Tibial nerve (tissue), 4 donors: ENCODE data around the gene MYBBP1A. TPM values are rescaled to one million over a fixed set of nuclear protein-coding genes. Genes with fewer than 3 reads are reported as not detected.

Experiments used
- DNase-seq, 2 donors: peaks; one replicate each; pipeline ENCODE4 v3.0.0-alpha.2; 2019; ENCODE audit warnings: low spot score in 2 of 2
- H3K27ac ChIP-seq, 4 donors: fragments of 200-600 bp; sonication (generic) in 3 of 4; one replicate each; pipeline ENCODE4 v1.5.1; 2017 to 2019; ENCODE audit warnings: mild to moderate bottlenecking in 1 of 4
- H3K27me3 ChIP-seq, 2 donors: fragments of 200-600 bp; sonication (generic) in 1 of 2; one replicate each; pipeline versions ENCODE4 v1.5.1 to v1.6.0; 2017 to 2019
- H3K36me3 ChIP-seq, 3 donors: fragments of 200-600 bp; sonication (generic); one replicate each; pipeline ENCODE4 v1.5.1; 2018 to 2019
- H3K4me1 ChIP-seq, 4 donors: fragments of 200-600 bp; sonication (generic) in 3 of 4; one replicate each; pipeline ENCODE4 v1.5.1; 2017 to 2019
- H3K4me3 ChIP-seq, 4 donors: fragments of 200-600 bp; sonication (generic) in 3 of 4; one replicate each; pipeline ENCODE4 v1.5.1; 2017 to 2019; ENCODE audit warnings: mild to moderate bottlenecking in 1 of 4, moderate library complexity in 1 of 4
- H3K9me3 ChIP-seq, 4 donors: fragments of 200-600 bp; sonication (generic) in 3 of 4; one replicate each; pipeline ENCODE4 v1.5.1; 2017 to 2019
- EP300 ChIP-seq, 2 donors: sonication (generic); formaldehyde crosslinking; IDR thresholded peaks; one replicate each; pipeline ENCODE4 v1.6.1; 2017; ENCODE audit warnings: antibody characterized with exemption in 2 of 2, mild to moderate bottlenecking in 1 of 2
- POLR2A ChIP-seq, 2 donors: fragments of 450-650 bp; IDR thresholded peaks; one replicate each; pipeline ENCODE4 v1.6.1; 2017; ENCODE audit warnings: antibody characterized with exemption in 2 of 2, mild to moderate bottlenecking in 2 of 2, moderate library complexity in 2 of 2
- WGBS, 2 donors: methylation state at CpG; one replicate each; pipeline ENCODE4 v1.1.5; 2018; 5-methylcytosine and 5-hydroxymethylcytosine counted together
- total RNA-seq, 4 donors: library from RNA; depleted of rRNA; stranded (reverse); fragments of >200 nt; gene quantifications; one replicate each; pipeline ENCODE4 v1.1.0, GENCODE V29; 2016
- TF ChIP-seq, protein P1 (sequence below), 5 experiments: fragments of 200-600 bp in 3 of 5; fragments of 450-650 bp in 2 of 5; sonication (generic) in 3 of 5; IDR thresholded peaks; one replicate each; pipeline ENCODE4 v1.5.1; 2016 to 2019; ENCODE audit warnings: antibody characterized with exemption in 5 of 5, mild to moderate bottlenecking in 3 of 5, moderate library complexity in 2 of 5

MYBBP1A gene
- total RNA-seq, 4 donors from 2014 or later = 53.8 to 119 (median 54.4) TPM

DNA sequence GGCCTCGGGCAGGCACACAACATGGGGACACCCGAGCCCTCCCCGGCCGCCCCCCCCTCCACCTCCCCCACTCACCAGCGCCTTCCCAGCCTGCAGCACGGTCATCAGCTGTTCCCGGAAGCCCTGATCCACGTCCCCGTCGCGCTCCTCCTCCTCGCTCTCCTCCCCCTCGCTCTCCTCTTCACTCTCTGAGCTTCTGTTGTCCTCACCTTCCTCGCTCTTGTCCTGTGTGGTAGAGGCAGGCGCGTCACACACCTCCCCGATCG lies 10.3 kb downstream of the MYBBP1A start:
- H3K27me3 ChIP-seq = no peaks in the 10 kb centered on the region
- WGBS, 2 donors = 85 to 88% methylated on average over 18 of the region's 18 CpGs
- DNase-seq = no peak
- peaks cover 0 to 6% (median 0%) of the 10 kb centered on the region in 4 donors for H3K4me1 ChIP-seq
- TF ChIP-seq, protein P1, sequence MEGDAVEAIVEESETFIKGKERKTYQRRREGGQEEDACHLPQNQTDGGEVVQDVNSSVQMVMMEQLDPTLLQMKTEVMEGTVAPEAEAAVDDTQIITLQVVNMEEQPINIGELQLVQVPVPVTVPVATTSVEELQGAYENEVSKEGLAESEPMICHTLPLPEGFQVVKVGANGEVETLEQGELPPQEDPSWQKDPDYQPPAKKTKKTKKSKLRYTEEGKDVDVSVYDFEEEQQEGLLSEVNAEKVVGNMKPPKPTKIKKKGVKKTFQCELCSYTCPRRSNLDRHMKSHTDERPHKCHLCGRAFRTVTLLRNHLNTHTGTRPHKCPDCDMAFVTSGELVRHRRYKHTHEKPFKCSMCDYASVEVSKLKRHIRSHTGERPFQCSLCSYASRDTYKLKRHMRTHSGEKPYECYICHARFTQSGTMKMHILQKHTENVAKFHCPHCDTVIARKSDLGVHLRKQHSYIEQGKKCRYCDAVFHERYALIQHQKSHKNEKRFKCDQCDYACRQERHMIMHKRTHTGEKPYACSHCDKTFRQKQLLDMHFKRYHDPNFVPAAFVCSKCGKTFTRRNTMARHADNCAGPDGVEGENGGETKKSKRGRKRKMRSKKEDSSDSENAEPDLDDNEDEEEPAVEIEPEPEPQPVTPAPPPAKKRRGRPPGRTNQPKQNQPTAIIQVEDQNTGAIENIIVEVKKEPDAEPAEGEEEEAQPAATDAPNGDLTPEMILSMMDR (IDR thresholded peaks at IDR 0.05) = no peak
- TF ChIP-seq POLR2A (IDR thresholded peaks at IDR 0.05) (no peak), EP300 (IDR thresholded peaks at IDR 0.05) (no peak)
- H3K4me3 ChIP-seq = no peak overlapping the region
- H3K9me3 ChIP-seq = no peaks in the 10 kb centered on the region
- H3K36me3 ChIP-seq = peaks cover 5 to 100% (median 46%) of the 10 kb centered on the region in 3 donors
- no peak overlapping the region for H3K27ac ChIP-seq

DNA sequence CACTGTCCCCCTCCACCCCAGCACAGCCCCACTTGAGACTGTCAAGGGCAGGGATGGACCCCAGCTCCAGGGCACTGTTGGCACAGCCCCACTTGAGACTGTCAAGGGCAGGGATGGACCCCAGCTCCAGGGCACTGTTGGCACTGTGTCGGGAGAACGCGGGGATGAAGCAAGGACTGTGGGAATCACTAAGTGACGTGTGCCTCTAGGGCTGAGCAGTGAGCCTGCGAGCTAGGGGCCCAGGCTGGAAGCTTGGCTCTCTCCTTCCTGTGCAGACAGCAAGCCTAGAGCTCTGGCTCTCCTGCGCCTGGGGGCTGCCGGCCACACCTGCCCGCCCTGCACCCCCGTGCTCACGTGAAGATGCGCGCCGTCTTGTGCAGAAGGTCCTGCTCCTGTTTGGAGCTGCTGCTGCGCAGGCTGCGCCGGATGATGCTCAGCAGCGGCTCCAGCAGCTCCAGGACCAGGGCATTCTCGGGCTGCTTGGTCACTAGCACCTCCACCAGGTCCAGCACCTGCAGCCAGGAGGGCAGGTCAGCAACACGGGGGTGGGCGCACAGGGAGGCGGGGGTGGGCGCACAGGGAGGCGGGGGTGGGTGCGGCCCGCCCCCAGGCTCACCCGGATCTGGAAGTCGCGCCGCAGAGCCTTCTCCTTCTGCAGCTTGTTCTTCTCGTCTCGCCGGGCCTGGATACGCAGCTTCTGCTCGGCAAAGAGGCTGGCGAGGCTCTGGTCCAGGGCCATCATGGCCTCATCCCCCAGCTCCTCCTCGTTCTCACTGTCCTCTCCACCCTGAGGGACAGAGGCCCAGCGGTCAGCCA lies 10.8 kb downstream of the MYBBP1A start:
- Histone ChIP-seq H3K4me3 (no peak overlapping the region), H3K9me3 (no peaks in the 10 kb centered on the region), H3K36me3 (peaks cover 5 to 100% (median 50%) of the 10 kb centered on the region in 3 donors), H3K27me3 (no peaks in the 10 kb centered on the region), H3K27ac (no peak overlapping the region), H3K4me1 (peaks cover 0 to 6% (median 0%) of the 10 kb centered on the region in 4 donors)
- no peak for TF ChIP-seq EP300 (IDR thresholded peaks at IDR 0.05)
- no peak for TF ChIP-seq POLR2A (IDR thresholded peaks at IDR 0.05)
- TF ChIP-seq, protein P1 (IDR thresholded peaks at IDR 0.05) = no peak
- WGBS, 2 donors = 91 to 95% methylated on average over 23 to 28 of the region's 37 CpGs
- DNase-seq = no peak

DNA sequence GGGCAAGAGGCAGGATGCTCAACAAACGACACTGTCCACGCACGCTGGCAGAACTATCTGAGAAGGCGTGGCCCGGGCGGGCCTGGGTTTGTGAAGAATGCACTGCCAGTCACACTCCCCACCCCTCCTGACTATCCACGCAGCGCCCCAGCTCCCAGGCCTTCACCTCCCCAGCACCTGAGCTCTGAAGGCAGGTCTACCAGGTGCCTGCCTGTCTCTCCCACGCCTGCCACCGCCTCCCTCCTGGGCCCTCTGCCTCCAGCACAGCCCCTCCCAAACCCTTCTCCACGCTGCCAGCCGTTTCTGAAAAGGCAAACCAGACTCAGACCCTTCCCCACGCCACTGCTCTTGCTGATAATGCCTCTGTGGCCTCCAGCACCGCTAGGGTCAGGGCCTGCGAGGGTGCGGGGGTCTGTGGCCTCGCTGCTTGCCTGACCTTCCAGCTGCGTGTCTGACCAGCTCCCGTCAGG lies 11.6 kb downstream of the MYBBP1A start:
- Histone ChIP-seq H3K4me1 (peaks cover 0 to 11% (median 0%) of the 10 kb centered on the region in 4 donors), H3K9me3 (no peaks in the 10 kb centered on the region), H3K27ac (no peak overlapping the region), H3K4me3 (no peak overlapping the region), H3K27me3 (no peaks in the 10 kb centered on the region), H3K36me3 (peaks cover 5 to 100% (median 44%) of the 10 kb centered on the region in 3 donors)
- no peak for DNase-seq
- WGBS, 2 donors = 70% methylated on average over 16 to 19 of the region's 19 CpGs
- no peak for TF ChIP-seq POLR2A (IDR thresholded peaks at IDR 0.05)
- no peak for TF ChIP-seq EP300 (IDR thresholded peaks at IDR 0.05)
- TF ChIP-seq, protein P1 (IDR thresholded peaks at IDR 0.05) = no peak

DNA sequence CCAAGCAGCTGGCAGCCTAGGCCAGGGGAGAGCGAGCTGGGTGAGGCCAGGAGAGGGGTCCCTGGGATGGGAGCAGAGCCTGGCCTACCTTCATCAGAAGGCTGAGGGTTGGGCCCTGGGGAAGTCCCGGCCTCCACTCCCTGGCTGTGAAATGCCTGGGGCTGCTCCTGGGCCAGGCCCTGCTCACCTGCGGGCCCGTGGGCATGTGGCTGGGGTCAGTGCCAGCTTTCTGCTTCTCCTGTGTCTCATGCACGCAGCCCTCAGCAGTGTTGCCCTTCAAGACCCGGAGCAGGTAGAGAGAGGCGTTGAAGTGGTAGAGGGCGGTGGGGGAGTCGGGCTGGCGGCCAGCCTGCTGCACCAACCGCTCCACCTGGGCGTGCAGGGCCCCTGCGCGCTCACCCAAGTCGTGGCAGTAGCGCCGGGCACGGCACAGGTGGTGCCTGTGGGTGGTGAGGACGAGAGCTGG lies 12.4 kb downstream of the MYBBP1A start:
- no peaks in the 10 kb centered on the region for H3K27me3 ChIP-seq
- TF ChIP-seq, protein P1 (IDR thresholded peaks at IDR 0.05) = no peak
- no peak for DNase-seq
- 93% methylated on average over 19 of the region's 19 CpGs for WGBS, 2 donors
- H3K4me3 ChIP-seq = no peak overlapping the region
- H3K36me3 ChIP-seq = peaks cover 5 to 100% (median 36%) of the 10 kb centered on the region in 3 donors
- H3K4me1 ChIP-seq = peaks cover 0 to 20% (median 2%) of the 10 kb centered on the region in 4 donors
- no peak overlapping the region for H3K27ac ChIP-seq
- H3K9me3 ChIP-seq = no peaks in the 10 kb centered on the region

DNA sequence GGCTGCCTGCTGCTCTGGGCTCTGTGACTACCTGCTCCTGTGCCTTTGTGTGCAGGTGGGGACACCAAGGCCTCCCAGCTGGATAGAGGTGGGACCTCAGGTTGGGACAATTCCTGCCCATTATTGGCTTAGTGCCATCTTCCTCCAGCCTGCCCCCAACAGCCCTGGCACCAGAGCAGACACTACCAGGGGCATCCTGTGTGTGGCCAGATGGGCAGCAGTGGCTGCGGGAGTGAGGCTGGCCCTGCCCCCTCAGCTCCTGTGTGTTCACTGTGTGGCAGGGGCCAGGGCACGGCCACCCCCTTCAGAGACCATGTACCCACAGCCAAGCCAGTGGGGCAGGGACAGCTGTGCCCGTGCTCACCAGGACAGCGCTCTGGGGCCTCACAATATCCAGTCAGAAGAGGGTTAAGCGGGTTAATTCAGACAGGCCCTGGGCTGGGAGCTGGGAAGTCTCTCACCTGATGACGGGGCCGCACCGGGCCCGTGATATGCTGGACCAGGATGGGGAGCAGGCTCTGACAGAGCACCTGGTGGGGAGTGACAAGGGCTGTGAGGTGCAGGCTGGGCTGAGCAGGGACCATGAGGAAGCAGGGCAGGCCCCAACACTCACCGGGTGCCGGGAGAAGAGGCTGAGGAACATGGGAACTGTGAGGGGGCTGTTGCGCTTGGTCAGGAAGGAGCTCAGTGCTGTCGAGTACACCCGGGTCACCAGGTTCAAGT lies 13.0 kb downstream of the MYBBP1A start:
- H3K27me3 ChIP-seq = no peaks in the 10 kb centered on the region
- no peak for TF ChIP-seq EP300 (IDR thresholded peaks at IDR 0.05)
- TF ChIP-seq POLR2A (IDR thresholded peaks at IDR 0.05) = no peak
- TF ChIP-seq, protein P1 (IDR thresholded peaks at IDR 0.05) = no peak
- H3K36me3 ChIP-seq = peaks cover 5 to 99% (median 35%) of the 10 kb centered on the region in 3 donors
- WGBS, 2 donors = 90 to 93% methylated on average over 13 to 14 of the region's 14 CpGs
- H3K4me1 ChIP-seq = peaks cover 0 to 26% (median 8%) of the 10 kb centered on the region in 4 donors
- H3K27ac ChIP-seq = peak overlapping the region in 1 of 4 donors; percentile 29
- H3K4me3 ChIP-seq = no peak overlapping the region
- no peaks in the 10 kb centered on the region for H3K9me3 ChIP-seq
- no peak for DNase-seq
